ENCODE data around the gene PLAAT1.
A peak's percentile ranks its signal among the peaks of the same experiment; 100 is the strongest.

Gene PLAAT1

DNA sequence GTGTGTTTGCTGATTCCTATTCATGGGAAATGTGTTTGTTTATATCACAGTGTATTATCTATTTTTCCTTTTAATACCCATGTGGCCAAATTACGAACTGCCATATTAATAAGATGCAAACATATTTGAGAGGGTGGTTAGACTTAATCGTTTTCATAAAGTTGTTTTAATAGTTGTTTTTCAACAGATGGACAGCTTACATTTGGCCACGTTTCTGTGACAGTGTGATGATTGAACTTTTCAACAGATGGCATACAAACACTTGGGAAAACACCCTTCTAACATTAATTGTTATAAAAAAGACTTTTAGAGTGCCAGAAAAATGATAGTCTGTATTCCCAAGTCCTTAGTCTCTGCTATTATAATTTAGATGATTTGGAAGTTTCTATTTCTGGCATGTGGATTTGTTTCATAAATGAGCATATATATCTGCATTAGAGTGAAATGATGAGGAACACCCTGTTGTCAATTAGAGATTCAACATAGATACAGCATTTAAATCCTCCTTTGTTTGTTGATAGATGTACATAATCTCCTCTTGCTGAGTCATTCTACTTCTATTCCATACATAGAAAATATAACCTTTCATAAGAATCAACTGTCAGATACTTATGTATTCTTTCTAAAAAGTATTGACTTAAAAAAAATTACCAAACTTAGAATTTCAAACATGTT lies 13.1 kb downstream of the PLAAT1 start:
- DNase-seq: no peak

DNA sequence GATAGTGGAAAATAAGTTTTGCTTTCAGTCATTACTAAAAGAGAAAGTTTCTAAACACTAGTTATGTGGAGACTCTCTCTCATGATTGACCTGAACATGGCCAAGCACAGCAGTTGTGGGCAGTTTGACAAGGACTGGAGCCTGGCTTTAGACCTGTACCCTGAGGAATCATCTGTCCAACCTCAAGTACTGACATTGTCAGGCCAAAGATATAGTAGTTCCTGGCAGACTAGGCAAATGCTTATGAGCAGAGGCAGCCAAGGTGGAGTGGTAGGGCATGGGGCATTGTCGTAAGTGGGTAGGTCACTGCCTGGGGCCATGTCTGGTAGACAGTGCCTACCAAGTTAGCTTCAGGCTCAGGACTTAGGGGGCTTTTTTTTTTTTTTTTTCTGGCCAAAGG lies 20.9 kb downstream of the PLAAT1 start:
- DNase-seq: no peak

DNA sequence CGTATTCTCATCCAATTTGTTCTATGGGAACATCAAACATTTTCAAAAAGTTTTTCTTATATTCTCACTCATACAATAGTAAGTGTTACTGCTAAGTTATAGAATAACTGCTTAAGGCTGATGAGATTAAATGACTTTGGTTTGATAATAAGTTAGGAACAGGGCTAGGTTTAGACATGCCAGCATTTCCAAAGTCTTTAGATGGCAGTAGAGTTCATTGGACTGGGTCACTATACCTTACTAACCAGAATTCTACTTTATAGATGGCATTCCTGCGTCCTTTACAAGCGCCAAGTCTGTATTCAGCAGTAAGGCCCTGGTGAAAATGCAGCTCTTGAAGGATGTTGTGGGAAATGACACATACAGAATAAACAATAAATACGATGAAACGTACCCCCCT lies 21.7 kb downstream of the PLAAT1 start:
- no peak for DNase-seq

DNA sequence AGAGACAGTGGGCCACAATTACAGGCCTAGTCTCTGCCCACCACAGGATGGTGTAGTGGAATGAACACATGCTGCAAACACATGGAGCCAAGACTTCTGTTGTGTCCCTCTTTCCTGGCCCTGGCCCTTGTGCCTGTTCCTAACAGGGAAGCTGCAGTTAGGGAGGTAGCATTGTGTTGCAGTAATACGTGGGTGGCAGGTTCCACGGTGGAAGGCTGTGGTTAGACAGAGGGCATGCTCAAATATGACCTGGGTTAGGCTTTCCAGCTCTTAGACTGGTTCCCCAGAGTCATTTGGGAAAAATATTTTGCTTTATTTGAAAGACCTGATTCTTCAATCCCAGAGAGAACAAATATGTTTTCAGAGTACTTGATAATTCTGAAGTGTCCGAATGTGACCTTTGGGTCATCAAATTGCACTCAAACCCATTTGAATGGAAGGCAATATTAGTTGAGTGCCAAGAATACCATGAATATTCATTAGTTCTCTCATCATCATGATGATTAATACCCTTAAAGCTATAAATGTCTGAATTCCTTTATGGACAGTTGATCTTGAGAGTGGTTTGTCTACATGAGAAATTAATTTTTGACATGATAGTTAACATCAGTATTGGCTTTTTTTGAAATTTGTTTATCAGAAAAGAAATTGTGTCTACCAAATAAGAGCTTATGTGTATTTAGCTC lies 28.5 kb downstream of the PLAAT1 start:
- no peak for DNase-seq

DNA sequence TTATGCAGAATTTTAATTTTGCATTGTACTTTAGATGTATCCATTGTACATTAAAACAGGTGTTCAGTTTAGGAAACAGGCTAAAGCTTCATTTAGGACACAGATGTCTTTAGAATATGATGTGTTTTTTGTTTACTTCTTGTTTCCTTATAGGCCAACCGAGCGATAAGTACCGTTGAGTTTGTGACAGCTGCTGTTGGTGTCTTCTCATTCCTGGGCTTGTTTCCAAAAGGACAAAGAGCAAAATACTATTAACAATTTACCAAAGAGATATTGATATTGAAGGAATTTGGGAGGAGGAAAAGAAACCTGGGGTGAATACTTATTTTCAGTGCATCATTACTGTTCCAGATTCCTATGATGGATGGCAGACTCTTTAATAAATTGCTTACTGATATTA lies 29.4 kb downstream of the PLAAT1 start:
- no peak for DNase-seq

DNA sequence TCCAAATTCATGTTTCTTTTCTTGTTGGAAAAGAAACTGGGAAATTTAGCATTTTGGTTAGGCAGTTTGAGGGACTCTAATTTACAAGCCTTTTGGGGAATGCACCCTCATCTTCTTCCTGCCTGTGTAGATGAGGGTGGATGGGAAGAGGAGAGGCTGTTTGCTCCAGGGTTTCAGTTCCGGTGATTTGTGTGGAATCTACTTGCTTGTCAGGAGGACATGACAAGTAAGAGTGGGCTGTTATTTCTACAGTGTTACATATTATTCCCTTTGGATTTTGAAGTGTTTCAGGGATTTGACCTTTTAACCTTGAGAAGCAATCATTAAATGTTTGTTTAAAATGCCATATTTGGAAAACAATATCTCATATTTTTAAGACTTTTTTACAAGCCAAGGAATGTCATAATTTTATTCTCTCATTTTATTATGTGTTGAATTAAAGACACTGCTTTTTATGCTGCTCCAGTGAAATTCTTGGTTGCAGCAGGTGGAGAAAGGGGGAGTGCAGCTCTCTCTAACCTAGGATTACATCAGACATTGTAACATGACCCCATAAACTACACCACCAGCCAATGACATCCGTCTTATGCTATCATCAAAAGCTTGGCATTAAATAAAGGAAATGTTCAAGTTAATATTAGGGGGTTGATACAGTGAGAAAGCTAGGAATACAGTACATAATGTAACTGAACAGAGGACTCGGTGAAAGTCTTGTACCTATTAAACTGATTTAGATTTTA lies 30.2 kb downstream of the PLAAT1 start:
- DNase-seq: no peak

DNA sequence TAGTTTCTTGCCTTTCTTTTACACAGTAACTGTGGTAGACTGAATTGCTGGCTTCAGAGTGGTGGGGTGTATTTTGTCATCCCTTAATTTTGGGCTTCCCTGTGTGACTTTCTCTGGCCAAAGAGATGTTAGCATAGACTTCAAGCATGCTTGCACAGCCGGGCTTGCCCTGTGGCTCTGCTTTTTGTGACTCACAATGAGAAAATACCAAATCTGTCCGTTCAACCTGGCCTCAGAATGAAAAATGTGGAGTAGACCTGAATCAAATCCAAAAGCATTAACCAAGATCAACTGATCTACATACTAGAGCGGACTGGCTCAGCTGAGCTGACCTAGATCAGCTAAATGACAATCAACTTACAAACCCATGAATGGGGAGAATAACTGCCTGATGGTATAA lies 51.4 kb downstream of the PLAAT1 start:
- DNase-seq: no peak

DNA sequence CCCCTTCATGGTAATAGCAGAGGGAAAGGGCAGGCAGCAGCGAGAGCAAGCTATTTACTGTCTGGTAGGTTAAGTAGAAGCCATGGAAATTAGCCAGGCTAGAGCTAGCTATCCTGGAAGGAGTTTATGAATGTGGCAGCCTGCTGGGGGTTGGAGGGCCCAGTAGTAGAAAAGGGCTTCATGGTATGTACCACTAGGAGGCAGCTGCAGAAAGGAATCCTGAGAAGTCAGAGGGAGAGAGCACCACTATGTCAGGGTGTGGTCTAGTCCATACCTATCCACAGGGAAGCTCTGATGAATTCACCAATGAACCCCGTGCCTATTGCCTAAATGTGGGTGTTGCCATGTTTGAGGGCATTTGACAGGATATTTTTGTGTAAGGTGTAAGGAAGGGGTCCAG lies 55.0 kb downstream of the PLAAT1 start:
- DNase-seq: no peak

DNA sequence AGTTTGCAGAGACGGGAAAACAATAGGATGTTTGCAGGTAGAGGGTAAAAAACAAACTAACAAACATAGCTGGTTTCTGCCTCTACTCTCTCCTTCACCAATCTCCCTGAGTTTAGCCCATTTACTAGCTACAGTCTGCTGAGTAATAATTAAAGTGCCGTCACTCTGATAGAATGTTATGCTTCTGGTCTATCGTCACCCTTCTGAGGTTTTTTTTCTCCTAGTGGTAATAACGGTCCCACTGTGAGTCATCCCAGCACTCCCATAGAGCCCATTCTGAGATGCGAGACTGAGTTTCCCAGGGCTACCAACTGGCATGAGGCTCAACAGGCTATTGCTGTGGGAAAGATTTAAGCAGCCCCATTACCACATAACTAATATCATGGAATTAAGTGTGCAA lies 56.4 kb downstream of the PLAAT1 start:
- no peak for DNase-seq

DNA sequence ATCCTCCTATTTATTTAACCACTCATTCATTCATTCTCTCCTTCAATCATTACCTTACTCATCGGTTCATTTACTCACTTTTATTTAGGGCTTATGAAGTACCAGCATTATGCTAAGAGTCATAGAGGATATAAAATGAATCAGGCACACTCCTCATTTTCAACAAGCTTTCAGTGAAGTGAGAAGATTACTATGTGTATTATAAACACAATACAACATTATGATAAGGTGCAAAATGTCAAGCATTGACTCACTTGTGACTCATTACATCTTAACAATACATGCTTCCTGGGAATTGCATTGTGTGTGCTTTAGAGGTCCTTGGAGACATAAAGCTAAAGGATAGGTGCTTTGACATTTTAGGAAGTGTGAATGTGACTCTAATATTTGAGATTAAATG lies 60.4 kb downstream of the PLAAT1 start:
- DNase-seq: peak; percentile 13

DNA sequence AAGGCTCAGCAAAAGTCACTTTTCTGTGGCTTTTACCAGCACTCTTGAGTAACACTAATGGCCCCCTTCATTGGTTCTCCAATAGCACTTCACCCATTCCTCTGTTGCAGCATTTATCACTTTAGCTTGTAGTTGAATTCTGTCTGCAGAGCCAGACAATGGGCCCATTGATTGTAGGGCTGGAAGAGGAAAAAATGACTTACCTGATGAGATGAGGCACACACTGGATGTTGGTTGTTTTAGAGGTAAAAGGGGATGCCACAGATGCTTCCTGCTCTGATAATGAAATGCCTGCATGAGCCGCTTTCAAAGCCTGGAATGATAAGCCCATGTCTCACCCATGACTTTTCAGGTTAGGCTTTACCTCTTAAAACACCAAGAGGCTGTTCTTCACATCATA lies 64.3 kb downstream of the PLAAT1 start:
- no peak for DNase-seq

DNA sequence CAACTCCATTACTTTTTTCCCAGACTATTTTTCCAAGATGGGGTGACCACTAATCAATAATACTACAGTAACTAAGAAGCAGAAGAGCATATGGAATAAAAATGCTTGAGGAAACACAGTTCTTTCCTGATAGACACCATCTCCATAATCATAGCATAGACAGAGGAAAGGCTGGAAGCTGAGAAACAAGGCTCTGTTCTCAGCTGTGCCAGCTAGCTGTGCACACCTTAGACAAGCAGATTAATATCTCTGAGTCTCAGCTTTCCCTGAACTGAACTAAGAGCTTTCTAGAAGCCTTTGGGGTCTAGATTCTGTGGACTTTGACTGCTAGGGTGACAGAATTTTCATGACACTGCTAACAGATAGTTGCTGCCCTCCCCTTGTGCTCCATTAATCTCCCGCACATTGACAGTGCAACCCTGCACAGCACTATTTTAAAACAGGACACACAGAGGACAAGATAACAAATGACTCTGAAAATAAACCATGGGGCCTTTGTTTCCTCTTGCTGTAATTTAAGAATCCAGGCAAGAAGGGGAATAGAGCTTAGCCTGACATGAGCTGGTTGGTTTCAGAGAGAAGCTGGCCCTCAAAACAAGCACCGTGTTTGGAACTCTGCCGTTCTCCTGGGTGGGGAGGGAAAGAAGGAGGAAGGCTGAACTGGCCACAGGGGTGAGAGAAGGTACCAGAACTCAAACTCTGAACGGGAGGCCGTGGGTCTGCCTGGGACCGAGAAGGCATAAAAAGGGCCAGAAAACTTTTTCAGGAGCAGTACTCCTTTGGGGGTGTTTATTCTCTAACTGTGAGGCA lies 70.1 kb downstream of the PLAAT1 start:
- DNase-seq: no peak

DNA sequence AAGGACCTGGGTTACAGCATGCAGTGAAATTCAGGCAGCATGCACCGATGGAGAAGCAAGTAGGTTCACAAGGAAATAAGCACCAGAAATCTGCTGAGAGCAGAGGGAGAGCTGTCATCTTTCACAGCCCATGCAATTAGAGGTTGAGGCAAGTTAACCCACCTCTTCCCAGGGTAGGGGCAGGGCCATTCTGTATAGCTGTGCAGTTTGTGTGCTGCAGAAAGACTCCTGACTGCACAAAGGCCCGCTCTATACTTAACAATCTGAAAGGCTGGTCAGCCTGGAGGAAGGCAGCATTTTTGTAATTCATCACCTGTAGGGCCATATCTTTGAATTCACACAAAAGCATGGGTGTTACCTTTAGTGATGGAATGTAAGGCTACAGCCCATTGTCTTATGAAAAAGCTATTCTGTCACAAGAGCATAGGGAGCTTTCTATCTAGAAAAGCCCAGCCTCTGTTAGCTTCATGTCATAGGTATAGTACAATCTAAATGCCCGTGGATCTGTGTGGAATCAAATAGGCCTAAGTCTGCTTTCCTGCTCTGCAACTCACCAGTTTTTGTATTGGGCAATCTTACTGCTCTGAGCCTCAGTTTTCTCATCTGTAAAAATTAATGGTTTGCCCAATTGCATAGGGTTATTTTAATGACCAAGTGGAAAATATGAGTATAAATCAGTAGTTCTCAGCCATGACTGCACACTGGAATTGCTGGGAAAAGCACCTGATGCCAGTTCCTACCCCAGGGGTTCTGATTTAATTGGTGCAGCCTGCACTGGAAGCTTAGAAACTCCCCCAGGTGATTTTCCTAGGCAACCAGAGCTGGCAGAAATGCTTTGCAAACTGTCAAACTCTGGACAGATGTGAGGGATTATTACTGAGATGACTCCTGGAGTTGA lies 72.3 kb downstream of the PLAAT1 start:
- peak; percentile 53 for DNase-seq

DNA sequence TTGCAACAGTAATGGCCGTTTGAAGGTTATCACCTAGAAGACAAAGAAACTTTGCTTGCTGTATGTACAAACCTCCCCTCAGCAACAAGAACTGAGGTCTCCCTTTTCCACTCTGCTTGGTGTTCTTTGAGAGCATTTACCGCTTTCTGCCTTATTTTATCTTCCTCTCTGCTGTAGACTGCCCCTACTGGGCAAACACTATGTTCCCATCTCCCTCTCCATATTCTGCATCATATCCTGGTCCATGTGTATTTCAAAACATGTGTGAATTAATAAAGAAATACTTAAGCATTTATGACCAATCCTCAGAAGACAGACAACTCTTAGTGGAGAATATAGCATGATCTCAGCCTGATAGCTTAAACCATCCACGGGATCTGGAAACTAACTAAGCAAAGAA lies 73.1 kb downstream of the PLAAT1 start:
- DNase-seq: no peak

DNA sequence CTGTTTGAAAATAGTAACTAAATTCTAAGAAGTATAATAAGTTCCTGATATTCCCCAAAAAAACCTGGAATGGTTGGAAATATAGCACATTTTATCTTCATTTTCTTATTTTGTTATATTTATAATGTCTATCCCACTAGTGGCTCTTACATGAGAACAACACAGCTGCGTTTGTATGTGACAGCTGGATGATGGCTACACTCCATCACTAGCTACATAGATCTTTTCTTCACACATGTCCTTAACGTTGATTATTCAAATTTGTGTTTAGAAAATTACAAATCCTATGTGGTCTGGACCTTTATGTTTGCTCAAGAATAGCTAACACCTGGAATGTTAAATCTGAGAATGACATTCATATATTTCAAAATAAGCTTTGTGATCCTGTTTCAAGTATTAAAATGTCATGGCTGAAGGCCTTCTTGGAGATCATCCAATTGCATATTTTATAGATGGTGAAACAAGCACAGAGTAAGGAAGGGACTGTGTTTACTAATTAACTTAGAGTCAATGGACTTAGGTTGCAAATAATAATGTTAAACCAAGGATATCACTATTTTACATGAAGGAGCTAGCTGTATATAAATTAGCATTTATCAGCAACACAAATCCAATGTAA lies 76.8 kb downstream of the PLAAT1 start:
- DNase-seq: no peak
